Measurements from ENCODE around the gene SFRP5.

DNA sequence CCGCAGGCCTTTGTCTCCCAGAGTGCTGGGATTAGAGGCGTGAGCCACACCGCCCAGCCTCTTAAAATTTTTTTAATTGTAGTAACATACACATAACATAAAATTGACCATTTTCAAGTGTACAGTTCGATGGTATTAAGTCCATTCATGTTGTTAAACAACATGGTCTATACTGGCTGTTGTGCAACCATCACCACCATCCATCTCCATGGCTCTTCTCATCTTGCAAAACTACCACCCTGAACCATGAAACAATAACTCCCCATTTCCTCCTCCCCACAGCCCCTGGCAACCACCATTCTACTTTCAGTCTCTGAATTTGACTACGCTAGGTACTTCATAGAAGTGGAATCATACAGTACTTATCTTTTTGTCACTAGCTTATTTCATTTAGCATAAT lies 42.8 kb downstream of the SFRP5 start:
- TF ChIP-seq, protein P1, sequence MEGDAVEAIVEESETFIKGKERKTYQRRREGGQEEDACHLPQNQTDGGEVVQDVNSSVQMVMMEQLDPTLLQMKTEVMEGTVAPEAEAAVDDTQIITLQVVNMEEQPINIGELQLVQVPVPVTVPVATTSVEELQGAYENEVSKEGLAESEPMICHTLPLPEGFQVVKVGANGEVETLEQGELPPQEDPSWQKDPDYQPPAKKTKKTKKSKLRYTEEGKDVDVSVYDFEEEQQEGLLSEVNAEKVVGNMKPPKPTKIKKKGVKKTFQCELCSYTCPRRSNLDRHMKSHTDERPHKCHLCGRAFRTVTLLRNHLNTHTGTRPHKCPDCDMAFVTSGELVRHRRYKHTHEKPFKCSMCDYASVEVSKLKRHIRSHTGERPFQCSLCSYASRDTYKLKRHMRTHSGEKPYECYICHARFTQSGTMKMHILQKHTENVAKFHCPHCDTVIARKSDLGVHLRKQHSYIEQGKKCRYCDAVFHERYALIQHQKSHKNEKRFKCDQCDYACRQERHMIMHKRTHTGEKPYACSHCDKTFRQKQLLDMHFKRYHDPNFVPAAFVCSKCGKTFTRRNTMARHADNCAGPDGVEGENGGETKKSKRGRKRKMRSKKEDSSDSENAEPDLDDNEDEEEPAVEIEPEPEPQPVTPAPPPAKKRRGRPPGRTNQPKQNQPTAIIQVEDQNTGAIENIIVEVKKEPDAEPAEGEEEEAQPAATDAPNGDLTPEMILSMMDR (IDR thresholded peaks at IDR 0.05; ENCODE audit: insufficient read depth, low read depth, low read length), result no peak
- TF ChIP-seq EZH2 (IDR thresholded peaks at IDR 0.05; ENCODE audit: insufficient read depth, low read length), result no peak

Data from astrocyte (in vitro differentiated cells and primary cell).